ENCODE results near the gene LRPAP1. TPM values are rescaled to one million over a fixed set of nuclear protein-coding genes. Genes with fewer than 3 reads are reported as not detected.
A peak's percentile ranks its signal among the peaks of the same experiment; 100 is the strongest.
"Not testable (repeated sequence)": the region's sequence is repeated elsewhere in the genome, so short reads cannot be mapped to it uniquely, and the experiment has no call there.

Gene LRPAP1
- total and polyA plus RNA-seq, 10 donors, result 28.1 to 131 (median 112) TPM

GRCh38 chr4:3512279-3512678 lies 19.9 kb downstream of the LRPAP1 start:
- no peak overlapping the region for H3K27ac ChIP-seq
- TF ChIP-seq POLR2AphosphoS5 (IDR thresholded peaks at IDR 0.05), result no peak
- TF ChIP-seq CTCF (IDR thresholded peaks at IDR 0.05 in 8 of 11, conservative IDR thresholded peaks at IDR 0.05 in 3 of 11), result no peak
- TF ChIP-seq POLR2A (IDR thresholded peaks at IDR 0.05), result no peak
- H3K4me3 ChIP-seq, result no peak overlapping the region
- peaks cover 0 to 8% (median 0%) of the 10 kb centered on the region in 6 donors for H3K4me1 ChIP-seq
- DNase-seq, result no peak
- H3K27me3 ChIP-seq (replicated peaks in 1 of 7), result no peaks in the 10 kb centered on the region
- H3K36me3 ChIP-seq, result peaks cover 6 to 98% (median 84%) of the 10 kb centered on the region in 6 donors
- WGBS, 5 donors, result 92 to 96% (median 94%) methylated on average over 12 to 13 of the region's 13 CpGs
- intact Hi-C loops (cut with DNase I; ENCODE audit: low total_unique reads), result no loop called here
- peaks cover 0 to 5% (median 2%) of the 10 kb centered on the region in 8 donors for H3K9me3 ChIP-seq

- DNase-seq, result not testable (repeated sequence)
Measured at GRCh38 chr4:3511601-3512000, 20.6 kb downstream of the LRPAP1 start.

DNA sequence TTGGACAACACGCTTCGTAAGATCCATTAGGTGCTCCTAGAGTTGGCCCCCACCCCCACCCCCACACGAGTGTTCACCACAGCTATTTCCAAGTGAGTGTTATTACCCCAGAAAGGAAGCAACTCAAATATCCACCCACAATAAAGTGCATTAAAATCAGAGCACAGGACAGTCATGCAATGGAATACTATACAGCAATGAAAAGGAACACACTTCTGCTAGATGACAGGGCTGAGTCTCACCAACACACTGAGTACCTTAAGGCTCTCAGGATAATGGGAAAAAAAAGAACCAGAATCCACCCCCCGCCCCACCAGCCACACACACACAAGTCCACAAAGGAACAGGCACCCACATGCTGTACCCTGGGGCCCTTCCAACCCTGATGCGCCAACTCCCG lies 21.0 kb downstream of the LRPAP1 start:
- 95 to 98% (median 96%) methylated on average over 6 of the region's 6 CpGs for WGBS, 5 donors
- H3K9me3 ChIP-seq, result peaks cover 0 to 5% (median 2%) of the 10 kb centered on the region in 8 donors
- intact Hi-C loops (cut with DNase I; ENCODE audit: low total_unique reads), result no loop called here
- no peak overlapping the region for H3K4me3 ChIP-seq
- H3K27me3 ChIP-seq (replicated peaks in 1 of 7), result no peaks in the 10 kb centered on the region
- H3K36me3 ChIP-seq, result peaks cover 0 to 98% (median 83%) of the 10 kb centered on the region in 6 donors
- TF ChIP-seq POLR2A (IDR thresholded peaks at IDR 0.05), result no peak
- H3K27ac ChIP-seq, result no peak overlapping the region
- peaks cover 0 to 8% (median 0%) of the 10 kb centered on the region in 6 donors for H3K4me1 ChIP-seq
- no peak for DNase-seq

More at GRCh38 chr4:3511601-3512000, 20.6 kb downstream of the LRPAP1 start:
- 96 to 98% (median 98%) methylated on average over 7 to 21 of the region's 27 CpGs for WGBS, 5 donors
- H3K27me3 ChIP-seq (replicated peaks in 1 of 7); H3K4me3 ChIP-seq; H3K27ac ChIP-seq; intact Hi-C loops (cut with DNase I; ENCODE audit: low total_unique reads); H3K9me3 ChIP-seq; H3K4me1 ChIP-seq: not testable (repeated sequence)
- peaks cover 3 to 98% (median 84%) of the 10 kb centered on the region in 6 donors for H3K36me3 ChIP-seq

GRCh38 chr4:3510481-3510880 lies 21.7 kb downstream of the LRPAP1 start:
- Histone ChIP-seq H3K4me1 (peaks cover 0 to 8% (median 0%) of the 10 kb centered on the region in 6 donors), H3K36me3 (peaks cover 0 to 98% (median 82%) of the 10 kb centered on the region in 6 donors), H3K27ac (no peak overlapping the region), H3K9me3 (peaks cover 0 to 5% (median 2%) of the 10 kb centered on the region in 8 donors), H3K4me3 (no peak overlapping the region), H3K27me3 (replicated peaks in 1 of 7) (no peaks in the 10 kb centered on the region)
- TF ChIP-seq POLR2AphosphoS5 (IDR thresholded peaks at IDR 0.05) (peak in 1 of 3 donors; percentile 30), POLR2A (IDR thresholded peaks at IDR 0.05) (no peak), CTCF (IDR thresholded peaks at IDR 0.05 in 8 of 11, conservative IDR thresholded peaks at IDR 0.05 in 3 of 11) (no peak)
- 90 to 99% (median 96%) methylated on average over 16 of the region's 16 CpGs for WGBS, 5 donors
- intact Hi-C loops (cut with DNase I; ENCODE audit: low total_unique reads), result no loop called here
- DNase-seq, result no peak

DNA sequence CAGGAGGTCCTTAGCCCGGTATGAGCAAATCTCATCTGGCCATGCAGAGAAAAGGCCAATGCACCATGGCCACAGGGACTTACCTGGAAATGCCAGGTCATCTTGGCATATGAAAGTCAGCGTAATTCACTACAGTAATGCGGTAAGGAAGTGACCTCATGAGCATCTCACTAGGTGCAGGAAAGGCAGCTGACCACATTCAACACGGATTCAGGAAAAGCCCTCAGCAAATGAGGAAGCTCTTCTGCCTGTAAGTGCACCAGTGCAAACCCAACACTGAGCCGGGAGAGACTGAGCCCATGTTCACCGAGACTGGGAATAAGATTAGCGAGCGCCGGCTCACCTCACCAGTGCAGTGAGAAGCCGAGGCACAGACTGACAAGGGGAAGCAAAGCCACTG lies 23.7 kb downstream of the LRPAP1 start:
- TF ChIP-seq POLR2A (IDR thresholded peaks at IDR 0.05) (no peak), CTCF (IDR thresholded peaks at IDR 0.05 in 8 of 11, conservative IDR thresholded peaks at IDR 0.05 in 3 of 11) (peak in 1 of 11 experiments; percentile 9), POLR2AphosphoS5 (IDR thresholded peaks at IDR 0.05) (peak in 1 of 3 donors; percentile 45)
- peaks cover 0 to 5% (median 2%) of the 10 kb centered on the region in 8 donors for H3K9me3 ChIP-seq
- no peak overlapping the region for H3K4me3 ChIP-seq
- 52 to 71% (median 67%) methylated on average over 6 to 10 of the region's 10 CpGs for WGBS, 5 donors
- DNase-seq, result no peak
- peak overlapping the region in 3 of 8 donors; percentile 16 to 76 (median 55) for H3K27ac ChIP-seq
- peaks cover 0 to 8% (median 0%) of the 10 kb centered on the region in 6 donors for H3K4me1 ChIP-seq
- intact Hi-C loops (cut with DNase I; ENCODE audit: low total_unique reads), result no loop called here
- H3K36me3 ChIP-seq, result peaks cover 0 to 98% (median 76%) of the 10 kb centered on the region in 6 donors
- no peaks in the 10 kb centered on the region for H3K27me3 ChIP-seq (replicated peaks in 1 of 7)

Data from spleen (tissue), 11 donors.